HG02840 (cell line): ENCODE results near the gene LGALS3BP.

ENCODE experiments used
- ATAC-seq: cut with Tn5 transposase; IDR thresholded peaks from one replicate; pipeline ENCODE4 v1.9.1; 2021; ENCODE audit warnings: mild to moderate bottlenecking, moderate library complexity, moderate number of reproducible peaks; ENCODE audit not compliant: unreplicated experiment, low FRiP score

The LGALS3BP gene

GRCh38 chr17:79017546-79018369, 38.0 kb upstream of the LGALS3BP start:
- ATAC-seq = no peak

GRCh38 chr17:79014158-79014758, 34.5 kb upstream of the LGALS3BP start:
- no peak for ATAC-seq

- ATAC-seq = no peak
Observed at GRCh38 chr17:79012563-79013134, 32.9 kb upstream of the LGALS3BP start.

GRCh38 chr17:79011451-79012147, 31.9 kb upstream of the LGALS3BP start:
- no peak for ATAC-seq

- ATAC-seq = no peak
Observed at GRCh38 chr17:79010304-79010646, 30.6 kb upstream of the LGALS3BP start.

- peak; percentile 93 for ATAC-seq
Observed at GRCh38 chr17:79009397-79010303, 29.9 kb upstream of the LGALS3BP start, which contains the start of gene CANT1. TSS of gene CANT1 (minus strand) at chr17:79009764. CDS start at chr17:78997622, 12,142 bp downstream.

- peak; percentile 4 for ATAC-seq
Observed at GRCh38 chr17:79008666-79009387, 29.1 kb upstream of the LGALS3BP start.

- no peak for ATAC-seq
Observed at GRCh38 chr17:79007504-79008381, 28.0 kb upstream of the LGALS3BP start.

GRCh38 chr17:79006794-79007503, 27.2 kb upstream of the LGALS3BP start:
- ATAC-seq = no peak

GRCh38 chr17:79006046-79006445, 26.3 kb upstream of the LGALS3BP start:
- no peak for ATAC-seq

- no peak for ATAC-seq
Observed at GRCh38 chr17:79005063-79005861, 25.5 kb upstream of the LGALS3BP start.

- no peak for ATAC-seq
Observed at GRCh38 chr17:79003661-79004411, 24.1 kb upstream of the LGALS3BP start.

- ATAC-seq = no peak
Observed at GRCh38 chr17:79002796-79003593, 23.3 kb upstream of the LGALS3BP start.

- no peak for ATAC-seq
Observed at GRCh38 chr17:79002291-79002690, 22.6 kb upstream of the LGALS3BP start.

GRCh38 chr17:79001190-79002020, 21.7 kb upstream of the LGALS3BP start:
- no peak for ATAC-seq
